Smooth muscle cell (in vitro differentiated cells): ENCODE results near the gene DIP2A. TPM values are rescaled to one million over a fixed set of nuclear protein-coding genes. Genes with fewer than 3 reads are reported as not detected.
"Not testable (repeated sequence)": the region's sequence is repeated elsewhere in the genome, so short reads cannot be mapped to it uniquely, and the experiment has no call there.

Source experiments
- DNase-seq: peaks from one replicate; lab custom pipeline; 2025; ENCODE audit not compliant: unreplicated experiment; lab: John Stamatoyannopoulos, UW
- H2AFZ ChIP-seq: fragments of 200-600 bp; sonication (generic); 2 replicates; pipeline ENCODE4 v1.6.0; 2016; ENCODE audit warnings: antibody characterized with exemption, low read depth, mild to moderate bottlenecking
- H3F3A ChIP-seq: fragments of 200-600 bp; sonication (generic); 2 replicates; pipeline ENCODE4 v1.6.0; 2017; ENCODE audit warnings: antibody characterized with exemption, low read depth
- H3K27ac ChIP-seq: fragments of 200-600 bp; sonication (generic); 2 replicates; pipeline ENCODE4 v1.5.1; 2016; ENCODE audit warnings: low read depth, mild to moderate bottlenecking
- H3K27me3 ChIP-seq: fragments of 200-600 bp; sonication (generic); 2 replicates; pipeline ENCODE4 v1.6.1; 2016; ENCODE audit warnings: low read depth, mild to moderate bottlenecking
- H3K36me3 ChIP-seq: fragments of 200-600 bp; sonication (generic); 2 replicates; pipeline ENCODE4 v1.5.1; 2016; ENCODE audit warnings: low read depth
- H3K4me1 ChIP-seq: fragments of 200-600 bp; sonication (generic); 2 replicates; pipeline ENCODE4 v1.5.1; 2016; ENCODE audit warnings: low read depth
- H3K4me2 ChIP-seq: fragments of 200-600 bp; sonication (generic); 2 replicates; pipeline ENCODE4 v1.6.0; 2016; ENCODE audit warnings: mild to moderate bottlenecking
- H3K4me3 ChIP-seq: fragments of 200-600 bp; sonication (generic); 2 replicates; pipeline ENCODE4 v1.5.1; 2016; ENCODE audit warnings: mild to moderate bottlenecking
- H3K79me2 ChIP-seq: fragments of 200-600 bp; sonication (generic); 2 replicates; pipeline ENCODE4 v1.6.0; 2016; ENCODE audit warnings: low read depth, mild to moderate bottlenecking
- H3K9ac ChIP-seq: fragments of 200-600 bp; sonication (generic); 2 replicates; pipeline ENCODE4 v1.6.0; 2016; ENCODE audit warnings: low read depth
- H3K9me3 ChIP-seq: fragments of 200-600 bp; sonication (generic); replicated peaks from 2 replicates; pipeline ENCODE4 v1.5.1; 2016; ENCODE audit warnings: low read depth
- H4K20me1 ChIP-seq: fragments of 200-600 bp; sonication (generic); 2 replicates; pipeline ENCODE4 v1.6.0; 2016; ENCODE audit warnings: low read depth
- CTCF ChIP-seq: fragments of 200-600 bp; sonication (generic); IDR thresholded peaks from 2 replicates; pipeline ENCODE4 v1.5.1; 2017; ENCODE audit warnings: borderline replicate concordance, mild to moderate bottlenecking, antibody characterized with exemption; ENCODE audit not compliant: insufficient read depth, poor library complexity, severe bottlenecking
- WGBS: methylation state at CpG from one replicate; pipeline ENCODE4 v1.1.7; 2016; ENCODE audit warnings: low lambda C conversion rate; 5-methylcytosine and 5-hydroxymethylcytosine counted together
- polyA plus RNA-seq: library from polyadenylated mRNA; unstranded; fragments of >200 nt; fragmentation: Nextera tagmentation; extraction: Ambion mirVana; gene quantifications from 2 replicates; pipeline ENCODE4 v1.2.1, GENCODE V29; 2016
- total RNA-seq: library from RNA; depleted of rRNA; stranded (reverse); fragments of >200 nt; gene quantifications from 2 replicates; pipeline ENCODE4 v1.2.3, GENCODE V29; 2014

Gene DIP2A
- total and polyA plus RNA-seq, 2 experiments from 2014 or later, result 11.5 to 24.8 TPM

- no peaks in the 10 kb centered on the region for H4K20me1 ChIP-seq
- H3K27ac ChIP-seq, result no peak overlapping the region
- no peak for DNase-seq
- no peak overlapping the region for H3K4me2 ChIP-seq
- no peak overlapping the region for H2AFZ ChIP-seq
- no peak overlapping the region for H3K9ac ChIP-seq
- no peak for TF ChIP-seq CTCF
- no peaks in the 10 kb centered on the region for H3K27me3 ChIP-seq
- H3F3A ChIP-seq, result no peaks in the 10 kb centered on the region
- no peak overlapping the region for H3K4me3 ChIP-seq
- H3K79me2 ChIP-seq, result no peaks in the 10 kb centered on the region
- 100% methylated on average over 1 of the region's 1 CpG for WGBS
- H3K9me3 ChIP-seq, result no peaks in the 10 kb centered on the region
- no peaks in the 10 kb centered on the region for H3K4me1 ChIP-seq
- H3K36me3 ChIP-seq, result peaks cover 20% of the 10 kb centered on the region
Observed at GRCh38 chr21:46572850-46573249, 114.2 kb downstream of the DIP2A start.

DNA sequence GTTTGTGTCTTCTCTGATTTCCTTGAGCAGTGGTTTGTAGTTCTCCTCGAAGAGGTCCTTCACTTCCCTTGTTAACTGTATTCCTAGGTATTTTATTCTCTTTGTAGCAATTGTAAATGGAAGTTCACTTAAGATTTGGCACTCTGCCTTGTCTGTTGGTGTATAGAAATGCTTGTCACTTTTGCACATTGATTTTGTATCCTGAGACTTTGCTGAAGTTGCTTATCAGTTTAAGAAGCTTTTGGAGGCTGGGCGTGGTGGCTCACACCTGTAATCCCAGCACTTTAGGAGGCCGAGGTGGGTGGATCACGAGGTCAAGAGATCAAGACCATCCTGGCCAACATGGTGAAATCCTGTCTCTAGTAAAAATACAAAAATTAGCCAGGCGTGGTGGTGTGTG, 119.1 kb downstream of the DIP2A start:
- 96% methylated on average over 5 of the region's 5 CpGs for WGBS
- not testable (repeated sequence) for H3K9ac ChIP-seq, H4K20me1 ChIP-seq

GRCh38 chr21:46579394-46579793, 120.7 kb downstream of the DIP2A start:
- not testable (repeated sequence) for H3K4me1 ChIP-seq, H3K4me3 ChIP-seq, H3K27me3 ChIP-seq, H3F3A ChIP-seq, H3K9ac ChIP-seq, H3K4me2 ChIP-seq, DNase-seq, H3K27ac ChIP-seq, H4K20me1 ChIP-seq, H3K79me2 ChIP-seq, H2AFZ ChIP-seq
- peaks cover 17% of the 10 kb centered on the region for H3K9me3 ChIP-seq
- WGBS, result 97% methylated on average over 2 of the region's 2 CpGs
- H3K36me3 ChIP-seq, result peaks cover 15% of the 10 kb centered on the region

More for the DNA sequence above, 119.1 kb downstream of the DIP2A start:
- DNase-seq, H3K79me2 ChIP-seq, H3K4me3 ChIP-seq, H3F3A ChIP-seq, H3K4me1 ChIP-seq, H3K4me2 ChIP-seq, H3K27ac ChIP-seq, H3K27me3 ChIP-seq, H2AFZ ChIP-seq: not testable (repeated sequence)
- Histone ChIP-seq H3K9me3 (peaks cover 16% of the 10 kb centered on the region), H3K36me3 (peaks cover 19% of the 10 kb centered on the region)

DNA sequence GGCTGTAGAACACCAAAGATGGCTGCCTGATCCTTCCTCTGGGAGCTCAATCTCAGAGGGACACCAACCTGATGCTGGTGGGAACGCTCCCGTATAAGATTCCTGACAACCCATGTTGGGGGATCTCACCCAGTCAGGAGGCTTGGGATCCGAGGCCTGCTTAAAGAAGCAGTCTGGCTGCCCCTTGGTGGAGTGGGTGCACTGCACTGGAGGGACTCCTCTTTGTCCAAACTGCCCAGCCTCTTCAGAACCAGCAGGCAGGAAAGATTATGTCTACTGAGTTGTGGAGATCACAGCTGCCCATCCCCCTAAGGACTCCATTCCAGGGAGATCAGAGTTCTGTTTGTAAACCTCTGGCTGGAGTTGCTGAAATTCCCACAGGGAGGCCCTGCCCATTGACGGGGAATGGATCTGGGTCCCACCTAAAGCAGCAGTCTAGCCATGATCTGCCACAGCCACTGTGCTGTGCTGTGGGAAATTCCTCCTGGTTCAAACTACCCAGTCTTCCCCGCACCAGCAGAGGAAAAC, 123.2 kb downstream of the DIP2A start:
- DNase-seq, result no peak
- WGBS, result 96% methylated on average over 5 of the region's 5 CpGs
- H3K27me3 ChIP-seq, result no peaks in the 10 kb centered on the region
- no peak overlapping the region for H3K9ac ChIP-seq
- H2AFZ ChIP-seq, result no peak overlapping the region
- no peaks in the 10 kb centered on the region for H4K20me1 ChIP-seq
- no peak overlapping the region for H3K4me2 ChIP-seq
- peaks cover 17% of the 10 kb centered on the region for H3K9me3 ChIP-seq
- peaks cover 15% of the 10 kb centered on the region for H3K36me3 ChIP-seq
- no peaks in the 10 kb centered on the region for H3K79me2 ChIP-seq
- H3F3A ChIP-seq, result no peaks in the 10 kb centered on the region
- TF ChIP-seq CTCF, result no peak
- H3K4me1 ChIP-seq, result no peaks in the 10 kb centered on the region
- no peak overlapping the region for H3K4me3 ChIP-seq
- H3K27ac ChIP-seq, result no peak overlapping the region
